Activated naive CD8-positive, alpha-beta T cell treated with anti-CD3 and anti-CD28 coated beads, Interleukin-2, amount 10 ng/mL, durations not matched to agents 7 days and 5 days (primary cell): Measurements from ENCODE around the gene BEND7. TPM values are rescaled to one million over a fixed set of nuclear protein-coding genes. Genes with fewer than 3 reads are reported as not detected.
"Not testable (repeated sequence)": the region's sequence is repeated elsewhere in the genome, so short reads cannot be mapped to it uniquely, and the experiment has no call there.

Source experiments
- ATAC-seq: fragments of 150-1000 bp; cut with Tn5 transposase; one replicate; pipeline ENCODE4 v1.10.0; 2021; ENCODE audit warnings: low read depth, moderate library complexity
- POLR2A ChIA-PET: fragments of 350-600 bp; sonication (Branson Sonifier 250); formaldehyde crosslinking; loops from one replicate; lab custom pipeline; 2021; ENCODE audit warnings: antibody characterized with exemption; lab: Charles Lee
- DNase-seq: peaks from one replicate; pipeline ENCODE4 v3.0.0; 2021
- H3K27ac Mint-ChIP-seq: one replicate; pipeline ENCODE4 v1.8.0; 2022; ENCODE audit warnings: mild to moderate bottlenecking, mixed read lengths
- H3K27me3 Mint-ChIP-seq: one replicate; pipeline ENCODE4 v1.8.0; 2022; ENCODE audit warnings: mild to moderate bottlenecking, moderate library complexity, mixed read lengths
- H3K36me3 Mint-ChIP-seq: one replicate; pipeline ENCODE4 v1.8.0; 2021; ENCODE audit warnings: mild to moderate bottlenecking, mixed read lengths
- H3K4me1 Mint-ChIP-seq: one replicate; pipeline ENCODE4 v1.8.0; 2021; ENCODE audit warnings: mixed read lengths
- H3K4me3 Mint-ChIP-seq: one replicate; pipeline ENCODE4 v1.8.0; 2022; ENCODE audit warnings: mild to moderate bottlenecking, moderate library complexity, mixed read lengths
- H3K9me3 Mint-ChIP-seq: one replicate; pipeline ENCODE4 v1.8.0; 2021; ENCODE audit warnings: mixed read lengths
- total RNA-seq, 2 experiments: library from RNA; stranded (reverse); gene quantifications; one replicate each; pipeline ENCODE4 v1.2.3, GENCODE V29; 2021

Gene BEND7
- total RNA-seq, 2 experiments from 2014 or later: not detected

DNA sequence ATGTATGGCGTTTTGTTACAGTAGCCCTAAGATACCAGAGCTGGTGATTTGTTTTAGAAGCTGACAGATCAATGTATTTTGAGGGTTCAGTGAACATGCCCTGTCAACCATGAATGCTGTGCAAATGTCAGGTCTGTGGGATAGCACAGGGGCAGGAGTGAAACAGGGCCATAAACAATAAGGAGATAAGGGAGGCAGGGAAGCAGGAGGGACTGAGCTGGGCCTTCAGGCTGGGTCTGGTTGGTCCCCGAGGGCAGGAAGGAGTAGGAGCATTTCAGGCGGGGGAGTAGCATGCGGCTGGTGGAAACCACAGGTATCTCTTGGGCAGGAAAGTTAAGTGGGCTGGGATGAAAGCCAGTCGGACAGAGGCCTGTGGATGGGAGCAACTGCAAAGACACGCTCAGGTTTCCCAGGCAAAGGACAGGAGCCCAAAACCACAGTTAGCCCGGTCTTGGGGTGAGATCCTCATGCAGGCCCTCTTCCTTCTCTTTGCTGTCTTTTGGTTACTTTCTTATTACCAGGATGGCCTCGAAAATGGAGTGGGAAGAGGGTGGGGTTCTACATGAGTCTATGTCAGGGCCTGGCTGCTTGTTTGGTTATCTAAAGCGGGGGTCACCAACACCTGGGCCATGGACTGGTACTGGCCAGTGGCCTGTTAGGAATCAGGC lies 111.2 kb downstream of the BEND7 start:
- POLR2A ChIA-PET: no interaction called here
- Mint-ChIP-seq H3K9me3 (no peaks in the 10 kb centered on the region), H3K4me1 (no peaks in the 10 kb centered on the region), H3K27me3 (no peaks in the 10 kb centered on the region), H3K27ac (no peak overlapping the region), H3K36me3 (no peaks in the 10 kb centered on the region), H3K4me3 (no peak overlapping the region)
- ATAC-seq (no peak), DNase-seq (no peak)

DNA sequence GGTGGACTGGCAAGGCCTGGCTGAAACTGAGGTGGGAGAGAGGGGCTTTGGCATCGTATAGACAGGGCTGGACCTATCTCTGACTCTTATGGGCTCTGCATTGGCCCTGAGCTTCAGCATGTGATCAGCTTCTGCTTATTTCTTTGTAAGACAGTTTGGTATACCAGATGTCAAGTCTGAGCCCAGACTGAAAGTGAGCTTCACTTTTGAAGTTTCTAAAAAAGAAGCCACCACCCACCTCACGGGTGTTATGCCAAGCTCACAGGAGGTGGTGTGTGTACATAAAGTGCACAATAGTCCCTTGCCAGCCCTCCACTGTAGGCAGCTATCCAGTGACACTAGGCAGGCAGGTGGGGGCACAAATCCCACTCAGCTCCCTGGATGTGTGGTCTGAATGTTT lies 112.1 kb downstream of the BEND7 start:
- no peaks in the 10 kb centered on the region for H3K4me1 Mint-ChIP-seq
- POLR2A ChIA-PET: no interaction called here
- H3K27ac Mint-ChIP-seq: no peak overlapping the region
- DNase-seq (no peak), ATAC-seq (no peak)
- no peaks in the 10 kb centered on the region for H3K36me3 Mint-ChIP-seq
- H3K9me3 Mint-ChIP-seq: no peaks in the 10 kb centered on the region
- H3K27me3 Mint-ChIP-seq: no peaks in the 10 kb centered on the region
- no peak overlapping the region for H3K4me3 Mint-ChIP-seq

DNA sequence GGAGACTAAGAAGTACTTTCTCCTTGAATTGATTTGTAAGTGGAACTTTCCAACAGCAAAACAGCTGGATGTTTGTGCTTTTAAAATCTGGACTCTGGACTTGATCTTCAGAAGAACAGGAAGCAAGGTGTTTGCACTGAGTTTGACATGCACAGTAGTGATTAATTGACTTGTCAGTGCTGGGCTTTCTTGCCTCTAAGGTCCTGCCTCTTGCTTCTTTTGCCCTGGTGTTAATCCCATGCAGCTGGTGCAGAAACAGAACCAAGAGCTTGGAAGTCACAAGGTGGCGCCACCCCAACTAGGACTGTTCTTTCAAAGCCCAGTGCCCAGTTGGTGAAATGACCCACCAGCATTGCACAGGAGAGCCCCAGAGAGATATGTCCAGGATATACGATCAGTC lies 114.0 kb downstream of the BEND7 start:
- Mint-ChIP-seq H3K27me3 (no peaks in the 10 kb centered on the region), H3K9me3 (no peaks in the 10 kb centered on the region), H3K36me3 (no peaks in the 10 kb centered on the region), H3K27ac (no peak overlapping the region), H3K4me1 (no peaks in the 10 kb centered on the region), H3K4me3 (no peak overlapping the region)
- ATAC-seq: no peak
- no peak for DNase-seq
- POLR2A ChIA-PET: no interaction called here

DNA sequence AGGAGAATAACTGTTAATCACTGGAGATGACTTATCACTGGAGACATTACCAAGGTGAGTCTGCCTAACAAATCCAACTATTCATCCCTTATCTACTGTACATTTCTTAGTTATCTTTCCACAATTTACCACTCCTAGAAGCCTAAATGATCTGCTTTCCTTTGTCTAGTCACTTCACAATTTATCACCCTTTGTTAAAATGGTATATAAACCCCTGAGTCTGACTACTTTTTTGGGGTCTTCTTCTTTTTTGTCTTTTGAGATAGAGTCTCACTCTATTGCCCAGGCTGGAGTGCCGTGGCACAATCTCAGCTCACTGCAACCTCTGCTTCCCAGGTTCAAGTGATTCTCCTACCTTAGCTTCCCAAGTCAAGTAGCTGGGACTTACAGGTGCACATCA lies 114.7 kb downstream of the BEND7 start:
- H3K27ac Mint-ChIP-seq: no peak overlapping the region
- no peak for ATAC-seq

DNA sequence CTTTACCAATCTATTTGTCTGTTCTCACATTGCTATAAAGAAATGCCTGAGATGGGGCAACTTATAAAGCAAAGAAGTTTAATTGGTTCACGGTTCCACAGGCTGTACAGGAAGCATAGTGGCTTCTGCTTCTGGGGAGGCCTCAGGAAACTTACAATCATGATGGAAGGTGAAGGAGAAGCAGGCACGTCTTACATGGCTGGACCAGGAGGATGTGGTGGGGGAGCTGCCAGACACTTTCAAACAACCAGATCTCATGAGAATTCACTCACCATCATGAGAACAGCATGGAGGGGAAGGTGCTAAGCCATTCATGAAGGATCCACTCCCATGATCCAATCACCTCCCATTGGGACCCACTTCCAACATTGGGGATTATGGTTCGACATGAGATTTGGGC lies 115.9 kb downstream of the BEND7 start:
- Mint-ChIP-seq H3K27me3 (no peaks in the 10 kb centered on the region), H3K4me3 (no peak overlapping the region), H3K36me3 (no peaks in the 10 kb centered on the region), H3K27ac (no peak overlapping the region), H3K9me3 (no peaks in the 10 kb centered on the region), H3K4me1 (no peaks in the 10 kb centered on the region)
- POLR2A ChIA-PET: no interaction called here
- DNase-seq (no peak), ATAC-seq (no peak)

More for the DNA sequence above, 114.7 kb downstream of the BEND7 start:
- Mint-ChIP-seq H3K36me3 (no peaks in the 10 kb centered on the region), H3K4me3 (no peak overlapping the region), H3K27me3 (no peaks in the 10 kb centered on the region), H3K4me1 (no peaks in the 10 kb centered on the region), H3K9me3 (no peaks in the 10 kb centered on the region)
- no peak for DNase-seq
- POLR2A ChIA-PET: no interaction called here

DNA sequence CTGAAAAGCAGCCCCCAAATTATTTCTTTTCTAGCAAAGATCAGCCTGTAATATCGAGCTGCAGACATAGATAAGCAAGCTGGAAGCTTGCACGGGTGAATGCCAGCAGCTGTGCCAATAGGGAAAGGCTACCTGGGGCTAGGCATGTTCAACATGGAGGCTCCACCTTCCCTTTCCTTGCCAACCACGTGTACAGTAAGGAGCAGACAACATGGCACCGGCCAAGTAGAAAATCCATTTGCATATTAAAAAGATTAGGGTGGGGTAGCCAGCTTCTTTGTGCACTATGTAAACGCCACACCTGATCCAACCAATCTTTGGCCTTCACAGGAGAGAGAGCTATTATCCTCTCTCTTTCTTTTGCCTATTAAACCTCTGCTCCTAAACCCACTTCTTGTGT lies 124.0 kb downstream of the BEND7 start:
- Mint-ChIP-seq H3K4me3 (no peak overlapping the region), H3K4me1 (no peaks in the 10 kb centered on the region), H3K27ac (no peak overlapping the region), H3K27me3 (peaks cover 2% of the 10 kb centered on the region), H3K9me3 (no peaks in the 10 kb centered on the region), H3K36me3 (no peaks in the 10 kb centered on the region)
- ATAC-seq: no peak
- DNase-seq: no peak
- POLR2A ChIA-PET: no interaction called here

DNA sequence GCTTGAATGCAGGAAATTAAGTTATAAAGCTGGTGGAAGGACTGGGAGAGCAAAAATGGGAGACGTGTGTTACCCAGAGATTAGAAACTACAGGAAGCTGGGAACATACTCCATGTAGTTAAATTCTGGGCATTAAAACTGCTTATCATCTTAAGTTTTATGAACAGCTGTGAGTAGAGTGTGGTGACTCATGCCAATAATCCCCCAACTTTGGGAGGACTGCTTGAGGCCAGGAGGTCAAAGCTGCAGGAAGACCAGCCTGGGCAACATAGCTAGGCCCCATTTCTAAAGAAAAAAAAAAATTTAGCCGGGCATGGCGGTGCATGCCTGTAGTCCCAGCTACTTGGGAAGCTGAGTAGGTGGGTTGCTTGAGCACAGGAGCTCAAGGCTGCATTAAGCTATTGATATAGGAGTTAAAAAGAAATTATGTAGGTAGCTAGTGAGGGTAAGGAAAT lies 124.5 kb downstream of the BEND7 start:
- H3K27ac Mint-ChIP-seq: no peak overlapping the region
- H3K4me3 Mint-ChIP-seq: no peak overlapping the region
- no peaks in the 10 kb centered on the region for H3K36me3 Mint-ChIP-seq
- H3K4me1 Mint-ChIP-seq: no peaks in the 10 kb centered on the region
- ATAC-seq (no peak), DNase-seq (no peak)
- H3K27me3 Mint-ChIP-seq: peaks cover 2% of the 10 kb centered on the region
- H3K9me3 Mint-ChIP-seq: no peaks in the 10 kb centered on the region
- POLR2A ChIA-PET: no interaction called here

DNA sequence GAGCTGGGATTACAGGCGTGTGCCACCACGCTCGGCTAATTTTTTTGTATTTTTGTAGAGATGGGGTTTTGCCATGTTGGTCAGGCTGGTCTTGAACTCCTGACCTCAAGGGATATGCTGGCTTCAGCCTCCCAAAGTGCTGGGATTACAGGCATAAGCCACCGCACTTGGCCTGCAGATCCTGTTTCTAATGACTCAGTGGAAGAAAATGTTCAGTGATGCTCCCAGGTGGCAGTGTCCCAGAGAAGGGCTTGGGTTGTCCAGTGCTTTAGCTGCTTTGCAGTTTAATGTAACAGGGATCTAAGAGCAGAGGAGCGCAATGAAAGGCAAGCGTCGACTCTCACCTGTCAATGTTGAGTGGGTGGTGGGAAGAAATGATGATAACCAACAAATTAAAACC lies 125.4 kb downstream of the BEND7 start:
- H3K27me3 Mint-ChIP-seq, H3K4me1 Mint-ChIP-seq, ATAC-seq, H3K27ac Mint-ChIP-seq, DNase-seq, H3K4me3 Mint-ChIP-seq, H3K9me3 Mint-ChIP-seq, H3K36me3 Mint-ChIP-seq, POLR2A ChIA-PET: not testable (repeated sequence)

DNA sequence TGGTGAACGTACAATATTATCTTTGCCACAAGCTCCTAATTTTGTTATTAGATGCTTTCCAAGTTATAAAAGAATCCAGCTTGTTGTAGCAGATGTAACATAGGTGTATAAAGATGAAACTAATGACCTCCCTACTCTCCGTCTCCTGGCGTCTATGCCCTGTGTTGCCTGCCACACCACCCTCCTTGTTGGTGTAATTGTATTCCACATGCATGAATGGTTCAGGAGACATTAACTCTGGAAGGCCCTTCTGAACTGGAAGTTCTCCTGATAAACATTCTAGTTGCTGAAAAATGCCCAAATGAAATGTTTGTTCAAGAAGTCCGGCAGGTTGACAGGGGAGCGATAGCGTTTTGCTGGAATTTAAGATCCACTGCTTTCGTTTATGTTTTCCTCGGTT lies 126.8 kb downstream of the BEND7 start:
- Mint-ChIP-seq H3K27ac (no peak overlapping the region), H3K4me1 (no peaks in the 10 kb centered on the region), H3K9me3 (no peaks in the 10 kb centered on the region), H3K36me3 (no peaks in the 10 kb centered on the region), H3K27me3 (peaks cover 2% of the 10 kb centered on the region), H3K4me3 (no peak overlapping the region)
- DNase-seq (no peak), ATAC-seq (no peak)
- POLR2A ChIA-PET: no interaction called here

DNA sequence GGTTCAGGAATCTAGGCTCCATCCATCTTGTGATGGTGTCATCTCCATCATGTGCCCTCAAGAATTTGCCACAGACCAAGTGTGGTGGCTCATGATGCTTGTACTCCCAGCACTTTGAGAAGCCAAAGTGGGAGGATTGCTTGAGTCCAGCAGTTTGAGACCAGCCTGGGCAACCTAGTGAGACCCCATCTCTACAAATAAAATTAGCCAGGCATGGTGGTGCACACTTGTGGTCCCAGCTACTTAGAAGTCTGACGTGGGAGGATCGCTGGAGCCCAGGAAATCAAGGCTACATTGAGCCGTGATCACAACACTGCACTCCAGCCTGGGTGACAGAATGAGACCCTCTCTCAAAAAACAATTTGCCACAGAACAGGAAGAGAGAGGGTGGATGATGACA lies 127.7 kb downstream of the BEND7 start:
- Mint-ChIP-seq H3K9me3 (no peaks in the 10 kb centered on the region), H3K4me1 (peaks cover 2% of the 10 kb centered on the region)

DNA sequence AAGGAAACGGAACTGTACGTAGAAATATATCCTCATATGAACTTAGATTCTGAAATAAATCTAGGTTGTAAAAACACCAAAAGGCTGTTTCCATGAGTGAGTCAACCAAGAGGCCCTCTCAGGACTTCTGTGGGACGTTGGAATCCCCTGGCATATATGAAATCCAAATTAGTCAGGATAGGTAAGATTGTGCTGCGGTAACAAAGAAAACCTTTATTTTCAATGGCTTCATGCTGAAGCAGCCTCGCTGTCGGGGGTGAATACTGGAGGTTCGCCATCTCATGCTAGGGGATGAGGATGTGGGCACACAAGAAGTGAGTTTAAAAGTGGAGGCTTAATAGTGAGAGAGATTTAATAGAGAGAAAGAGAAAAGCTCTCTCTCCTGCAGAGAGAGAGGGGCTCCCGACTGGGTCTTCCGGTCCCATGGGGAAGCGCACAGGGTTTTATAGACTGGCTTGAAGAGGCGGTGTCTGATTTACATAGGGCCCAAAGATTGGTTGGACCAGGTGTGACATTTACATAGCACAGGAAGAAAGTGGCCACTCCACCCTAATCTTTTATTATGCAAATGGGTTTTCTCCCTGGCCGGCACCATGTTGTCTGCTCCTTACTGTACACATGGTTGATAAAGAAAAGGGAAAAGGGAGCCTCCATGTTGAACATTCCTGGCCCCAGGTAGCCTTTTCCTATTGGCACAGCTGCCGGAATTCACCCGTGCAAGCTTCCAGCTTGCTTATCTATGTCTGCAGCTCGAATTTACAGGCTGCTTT lies 128.4 kb downstream of the BEND7 start:
- Mint-ChIP-seq H3K27me3 (peaks cover 2% of the 10 kb centered on the region), H3K4me1 (peaks cover 2% of the 10 kb centered on the region), H3K9me3 (no peaks in the 10 kb centered on the region), H3K4me3 (no peak overlapping the region), H3K27ac (no peak overlapping the region), H3K36me3 (no peaks in the 10 kb centered on the region)
- no peak for DNase-seq
- no peak for ATAC-seq
- POLR2A ChIA-PET: no interaction called here

More for the DNA sequence above, 127.7 kb downstream of the BEND7 start:
- H3K4me3 Mint-ChIP-seq: no peak overlapping the region
- H3K36me3 Mint-ChIP-seq: no peaks in the 10 kb centered on the region
- H3K27me3 Mint-ChIP-seq: peaks cover 2% of the 10 kb centered on the region
- POLR2A ChIA-PET: no interaction called here
- H3K27ac Mint-ChIP-seq: no peak overlapping the region
- ATAC-seq: no peak
- DNase-seq: no peak

DNA sequence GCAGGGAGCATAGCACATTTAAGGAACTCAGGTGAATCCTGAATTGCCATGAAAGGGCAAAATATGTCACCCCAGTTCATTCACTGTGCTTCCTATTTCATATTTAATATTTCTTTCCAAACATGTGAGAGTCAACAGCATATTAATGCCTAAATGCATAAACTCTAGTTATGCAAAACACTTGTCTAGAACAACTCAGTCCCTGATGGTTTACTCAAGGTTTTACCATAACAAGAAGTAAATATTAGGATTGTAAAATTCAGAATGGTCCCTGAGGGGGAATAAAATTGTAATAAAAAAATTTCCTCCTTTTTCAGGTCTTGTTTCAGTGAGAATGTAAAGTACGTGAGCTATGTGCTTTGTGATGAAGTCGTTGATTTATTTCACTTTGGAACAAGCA lies 129.1 kb downstream of the BEND7 start:
- ATAC-seq (no peak), DNase-seq (no peak)
- Mint-ChIP-seq H3K4me1 (peaks cover 2% of the 10 kb centered on the region), H3K27me3 (peaks cover 2% of the 10 kb centered on the region), H3K36me3 (no peaks in the 10 kb centered on the region), H3K9me3 (no peaks in the 10 kb centered on the region), H3K4me3 (no peak overlapping the region), H3K27ac (no peak overlapping the region)
- POLR2A ChIA-PET: no interaction called here

DNA sequence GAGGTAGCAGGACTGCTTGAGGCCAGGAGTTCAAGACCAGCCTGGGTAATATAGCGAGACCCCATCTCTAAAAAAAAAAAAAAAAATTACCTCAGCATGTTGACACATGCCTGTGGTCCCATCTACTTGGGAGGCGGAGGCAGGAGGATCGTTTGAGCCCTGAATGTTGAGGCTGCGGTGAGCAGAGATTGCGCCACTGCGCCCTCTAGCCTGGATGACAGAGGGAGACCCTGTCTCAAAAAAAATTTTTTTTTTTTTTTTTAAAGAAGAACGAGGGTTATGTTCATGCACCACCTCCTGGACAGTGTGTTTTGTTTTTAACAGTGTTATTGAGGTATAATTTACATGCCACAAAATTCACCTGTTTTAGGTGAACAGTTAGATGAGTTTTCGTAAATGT lies 129.6 kb downstream of the BEND7 start:
- Mint-ChIP-seq H3K27me3 (peaks cover 2% of the 10 kb centered on the region), H3K4me3 (no peak overlapping the region), H3K4me1 (peaks cover 2% of the 10 kb centered on the region), H3K27ac (no peak overlapping the region), H3K9me3 (no peaks in the 10 kb centered on the region), H3K36me3 (no peaks in the 10 kb centered on the region)
- no peak for ATAC-seq
- no peak for DNase-seq
- POLR2A ChIA-PET: no interaction called here

DNA sequence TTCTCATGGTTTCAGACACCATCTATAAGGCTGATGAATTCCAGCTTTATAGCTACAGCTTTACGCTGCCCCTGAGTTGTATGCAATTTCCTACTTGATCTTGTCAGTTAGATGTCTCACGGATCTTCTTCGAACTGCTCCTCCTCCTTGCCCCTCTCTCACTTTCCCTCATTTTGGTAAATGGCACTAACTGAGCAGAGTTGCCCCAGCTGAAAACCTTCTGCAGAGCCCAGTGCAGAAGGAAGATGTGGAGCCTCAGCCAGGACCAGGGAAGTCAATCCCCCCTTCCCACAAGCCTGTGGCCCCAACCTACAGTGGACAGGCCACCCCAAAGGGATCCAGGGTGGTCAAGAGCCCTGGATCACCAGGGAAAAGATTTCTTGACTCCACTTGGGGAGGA lies 131.8 kb downstream of the BEND7 start:
- POLR2A ChIA-PET: no interaction called here
- H3K4me1 Mint-ChIP-seq: peaks cover 2% of the 10 kb centered on the region
- no peaks in the 10 kb centered on the region for H3K9me3 Mint-ChIP-seq
- ATAC-seq (no peak), DNase-seq (no peak)
- H3K36me3 Mint-ChIP-seq: no peaks in the 10 kb centered on the region
- no peak overlapping the region for H3K4me3 Mint-ChIP-seq
- H3K27me3 Mint-ChIP-seq: peaks cover 2% of the 10 kb centered on the region
- H3K27ac Mint-ChIP-seq: no peak overlapping the region
